Measurements from ENCODE around the gene SPON1. TPM values are rescaled to one million over a fixed set of nuclear protein-coding genes. Genes with fewer than 3 reads are reported as not detected.
A peak's percentile ranks its signal among the peaks of the same experiment; 100 is the strongest.

Gene SPON1
- total RNA-seq, 1 donor from 2014 or later: 328 TPM

DNA sequence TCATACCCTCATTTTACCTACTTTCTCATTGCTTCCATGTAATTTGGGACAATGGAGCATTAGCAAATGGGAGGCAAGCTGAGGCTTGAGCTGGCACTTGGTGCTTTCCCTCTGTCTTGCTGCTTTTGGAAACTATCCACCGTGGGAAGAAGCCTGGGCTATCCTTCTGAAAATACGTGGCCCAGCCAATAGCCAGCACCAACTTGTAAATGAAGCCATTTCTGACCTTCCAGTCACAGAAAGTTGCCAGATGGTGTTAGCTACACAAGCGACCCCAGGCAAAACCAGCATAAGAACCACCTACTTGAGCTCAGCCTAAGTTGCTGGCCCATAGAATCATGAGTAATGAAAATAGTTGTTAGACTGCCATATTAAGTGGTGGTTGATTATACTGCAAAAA, 18.5 kb upstream of the SPON1 start:
- no peak for DNase-seq (ENCODE audit: low spot score)

- DNase-seq (ENCODE audit: low spot score): peak; percentile 97
Observed at GRCh38 chr11:13944911-13945425, 17.6 kb upstream of the SPON1 start.

GRCh38 chr11:13947379-13947778, 15.1 kb upstream of the SPON1 start:
- no peak for DNase-seq (ENCODE audit: low spot score)

DNA sequence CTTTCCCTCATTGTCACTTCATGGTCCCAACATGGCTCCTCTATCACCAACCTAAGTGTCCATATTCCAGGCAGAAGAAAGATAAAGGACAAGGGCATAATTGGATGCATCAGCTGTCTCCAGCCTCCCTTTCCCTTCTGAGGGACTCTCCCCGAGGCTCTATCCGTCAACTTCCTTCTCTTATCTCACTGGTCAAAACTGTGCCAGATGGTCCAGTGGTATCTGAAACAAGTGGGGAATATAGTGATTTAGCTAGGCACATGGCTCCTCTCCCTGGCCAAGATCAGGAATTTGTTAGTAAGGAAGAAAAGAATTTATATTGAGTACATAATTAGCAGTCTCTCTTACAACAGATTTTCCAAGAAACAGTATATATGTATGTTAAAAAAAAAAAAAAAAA, 12.6 kb upstream of the SPON1 start:
- no peak for DNase-seq (ENCODE audit: low spot score)

GRCh38 chr11:13952221-13952620, 10.3 kb upstream of the SPON1 start:
- DNase-seq (ENCODE audit: low spot score): no peak

DNA sequence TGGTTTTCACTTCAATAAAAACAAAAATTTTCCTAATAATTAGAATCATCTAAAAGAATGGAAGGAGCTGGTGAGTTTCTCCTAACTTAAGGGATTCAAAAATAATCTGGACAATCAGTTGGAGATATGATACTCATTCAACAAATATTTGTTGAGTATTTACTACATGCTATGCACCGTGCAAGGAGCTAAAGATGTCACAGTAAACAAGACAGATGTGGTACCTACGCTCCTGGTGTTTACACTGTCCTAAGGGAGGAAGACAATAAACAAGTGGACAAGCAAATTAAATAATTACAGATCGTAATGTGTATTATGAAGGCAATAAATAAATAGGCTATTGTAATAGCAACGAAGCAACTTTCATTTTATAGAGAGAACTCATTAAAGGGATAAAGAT, 9.9 kb upstream of the SPON1 start:
- DNase-seq (ENCODE audit: low spot score): no peak

GRCh38 chr11:13954591-13954990, 7.9 kb upstream of the SPON1 start:
- DNase-seq (ENCODE audit: low spot score): no peak

GRCh38 chr11:13955971-13956421, 6.5 kb upstream of the SPON1 start:
- DNase-seq (ENCODE audit: low spot score): peak; percentile 67

GRCh38 chr11:13956988-13957387, 5.5 kb upstream of the SPON1 start:
- no peak for DNase-seq (ENCODE audit: low spot score)

- DNase-seq (ENCODE audit: low spot score): no peak
Observed at GRCh38 chr11:13958641-13959400, 3.7 kb upstream of the SPON1 start.

- DNase-seq (ENCODE audit: low spot score): no peak
Observed at GRCh38 chr11:13962198-13962561, 343 bp upstream of the SPON1 start.

DNA sequence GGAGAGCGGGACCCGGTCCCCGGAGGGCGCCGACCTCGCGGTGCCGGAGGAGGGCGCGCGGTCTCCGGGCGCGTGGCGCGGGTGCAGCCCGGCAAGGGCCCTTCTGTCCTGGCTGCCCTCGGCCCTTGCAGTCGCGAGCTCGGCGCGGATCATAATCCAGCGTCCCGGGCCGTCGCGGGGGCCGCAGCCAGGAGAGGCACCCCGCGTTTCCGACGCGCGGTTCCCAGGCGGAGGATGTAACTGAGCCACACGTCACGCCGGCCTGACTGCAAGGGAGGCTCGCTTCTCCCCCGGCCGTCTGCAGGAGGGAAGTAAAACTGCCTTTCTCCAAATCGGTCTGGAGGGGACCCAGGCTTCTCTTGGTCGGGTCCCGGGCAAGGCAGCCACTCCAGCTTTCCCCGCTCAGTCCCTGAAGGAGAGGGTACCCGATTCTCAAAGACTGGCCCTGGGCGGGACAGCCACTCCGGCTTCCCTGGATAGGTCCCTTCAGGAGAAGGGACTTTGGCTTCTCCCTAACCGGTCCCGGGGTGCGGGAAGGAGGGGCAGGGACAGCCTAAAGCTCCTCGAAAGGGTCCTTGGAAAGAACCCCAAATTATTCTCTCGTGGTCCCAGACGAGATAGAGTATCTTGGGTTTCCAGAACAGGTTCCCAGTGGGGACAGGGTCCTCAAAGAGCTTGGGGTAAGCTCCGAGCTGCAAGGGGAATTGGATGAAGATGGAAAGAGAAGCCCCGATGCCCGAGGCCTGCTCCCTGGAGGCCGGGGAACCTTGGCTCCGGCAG, 836 bp downstream of the SPON1 start:
- DNase-seq (ENCODE audit: low spot score): no peak

GRCh38 chr11:13963949-13964770, 1.6 kb downstream of the SPON1 start:
- DNase-seq (ENCODE audit: low spot score): peak; percentile 57

- DNase-seq (ENCODE audit: low spot score): no peak
Observed at GRCh38 chr11:13964771-13965074, 2.2 kb downstream of the SPON1 start.

- no peak for DNase-seq (ENCODE audit: low spot score)
Observed at GRCh38 chr11:13965337-13965736, 2.8 kb downstream of the SPON1 start.

DNA sequence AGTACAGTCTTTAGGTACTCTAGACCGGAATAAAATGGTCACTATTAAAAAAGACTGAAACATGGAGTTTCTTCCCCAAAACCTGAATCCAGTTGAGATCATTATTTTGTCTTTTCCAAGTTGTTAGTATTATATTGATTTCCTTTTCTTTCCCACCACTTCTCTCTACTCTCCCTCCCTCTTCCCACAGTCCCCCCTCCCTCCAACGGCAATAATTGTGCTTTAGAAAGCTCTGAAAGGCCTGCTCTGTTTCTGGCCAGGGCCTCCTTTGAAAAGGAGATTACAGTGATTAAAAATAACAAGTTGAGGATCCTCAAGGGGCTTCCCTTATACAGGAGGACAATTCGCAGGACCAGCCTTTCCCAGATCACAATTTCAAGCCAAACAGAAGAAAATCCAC, 3.5 kb downstream of the SPON1 start:
- DNase-seq (ENCODE audit: low spot score): no peak

DNA sequence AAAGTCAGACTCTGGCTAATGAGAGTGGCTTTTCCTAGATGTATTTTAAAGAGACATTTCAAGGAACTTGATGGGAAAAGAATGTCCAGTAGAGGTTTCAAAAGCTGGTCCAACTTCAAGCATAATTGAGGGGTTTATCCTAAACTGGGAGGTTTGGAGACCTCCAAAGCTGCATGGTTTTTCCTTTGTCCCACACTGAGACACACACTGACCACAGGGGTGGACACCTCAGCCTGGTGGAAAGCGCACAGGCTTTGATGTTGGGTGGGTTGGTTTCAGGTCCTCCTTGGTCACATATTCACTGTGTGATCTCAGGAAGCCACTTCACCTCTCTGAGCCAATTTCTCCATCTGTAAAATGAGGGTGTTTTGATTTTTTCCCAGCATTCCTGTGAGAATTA, 4.0 kb downstream of the SPON1 start:
- no peak for DNase-seq (ENCODE audit: low spot score)

- no peak for DNase-seq (ENCODE audit: low spot score)
Observed at GRCh38 chr11:13970986-13971385, 8.5 kb downstream of the SPON1 start.

DNA sequence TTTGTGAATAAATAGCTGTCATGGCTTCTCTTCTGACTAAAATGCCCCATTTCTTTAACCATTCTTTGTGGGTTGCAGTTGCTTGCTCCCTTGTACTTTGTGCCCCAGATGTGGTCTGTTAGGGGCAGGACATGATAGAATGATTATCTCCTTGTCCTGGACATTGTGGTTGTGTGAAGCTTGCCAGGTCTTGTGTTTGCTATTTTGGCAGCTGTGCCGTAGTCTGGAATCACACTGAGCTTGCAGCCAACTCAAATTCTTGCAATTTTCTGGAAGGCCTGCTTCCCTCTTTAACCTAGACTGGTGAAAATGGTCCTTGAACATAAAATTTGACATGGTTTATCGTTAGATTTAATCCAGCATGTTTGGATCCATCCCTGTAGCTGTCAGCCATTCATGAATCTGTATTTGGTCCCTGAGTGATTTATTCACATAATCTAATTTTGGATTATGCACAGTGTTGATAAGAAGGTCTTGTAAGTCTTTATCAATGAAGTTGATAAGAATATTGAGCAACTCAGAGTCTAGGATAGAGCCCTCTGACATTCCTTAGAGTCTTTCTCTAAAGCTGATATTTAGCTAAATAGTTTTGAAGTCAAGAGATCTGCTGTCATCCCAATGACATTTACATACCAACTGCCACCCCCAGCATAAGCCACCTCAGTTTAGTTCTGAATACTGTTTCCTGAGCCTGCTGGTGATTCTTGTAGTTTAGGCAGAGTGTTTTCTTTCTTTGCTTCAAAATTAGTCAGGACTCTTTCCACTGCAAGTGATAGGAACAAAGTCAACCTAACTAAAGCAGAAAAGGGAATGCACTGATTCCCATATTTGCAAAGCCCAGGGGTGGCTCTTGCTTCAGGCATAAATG, 9.8 kb downstream of the SPON1 start:
- DNase-seq (ENCODE audit: low spot score): peak; percentile 93

DNA sequence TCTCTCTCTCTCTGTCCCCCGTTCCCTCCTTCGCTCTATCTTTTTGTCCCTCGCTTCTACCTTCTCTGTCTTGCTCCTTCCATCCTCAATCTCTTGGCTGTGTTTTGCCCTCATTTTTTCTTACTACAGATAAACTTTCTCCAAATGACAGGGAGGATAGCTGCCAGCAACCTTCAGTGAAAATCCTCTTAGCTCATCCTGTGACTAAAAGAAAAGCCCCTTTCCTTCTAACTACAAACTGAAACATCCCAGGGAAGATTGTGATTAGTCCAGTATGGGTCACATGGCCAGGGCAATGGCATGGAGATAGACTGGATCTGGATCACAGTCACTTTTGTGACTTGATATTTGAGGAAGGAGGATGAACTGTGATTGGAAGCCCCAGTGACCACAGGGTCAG, 10.4 kb downstream of the SPON1 start:
- peak; percentile 86 for DNase-seq (ENCODE audit: low spot score)

DNA sequence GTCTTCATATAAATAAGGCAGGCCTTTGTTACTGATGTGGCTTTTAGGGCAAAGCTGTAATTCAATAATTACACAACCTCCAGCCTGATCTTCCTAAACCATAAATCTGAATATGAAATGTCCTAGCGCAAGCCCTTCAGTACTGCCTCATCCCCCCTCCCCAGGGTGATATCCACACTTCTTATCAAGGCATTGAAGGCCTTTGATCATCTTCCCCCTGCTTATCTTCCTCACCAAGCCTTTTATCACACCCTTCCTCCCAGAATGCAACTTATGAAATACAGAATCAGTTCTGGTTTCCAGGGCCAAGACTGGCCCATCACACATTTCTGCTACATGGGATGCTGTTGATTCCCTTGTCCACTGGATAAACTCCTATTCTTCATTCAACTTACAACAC, 12.1 kb downstream of the SPON1 start:
- peak; percentile 91 for DNase-seq (ENCODE audit: low spot score)
